Fibroblast of skin of back (primary cell): ENCODE measurements around the gene MMAB. TPM values are rescaled to one million over a fixed set of nuclear protein-coding genes. Genes with fewer than 3 reads are reported as not detected.
"Not testable (repeated sequence)": the region's sequence is repeated elsewhere in the genome, so short reads cannot be mapped to it uniquely, and the experiment has no call there.

Source experiments
- DNase-seq: peaks from one replicate; pipeline ENCODE4 v3.0.0-alpha.2; 2013
- polyA plus RNA-seq, 2 experiments: library from polyadenylated mRNA; unstranded; fragments of 120-200 nt; gene quantifications; one replicate each; pipeline ENCODE4 v1.2.1, GENCODE V29; 2013; ENCODE audit not compliant: insufficient read length in 2 of 2

Gene MMAB
- polyA plus RNA-seq (2013, experiment 1 of 2; ENCODE audit: insufficient read length), result 20.9 TPM
- polyA plus RNA-seq (2013, experiment 2 of 2; ENCODE audit: insufficient read length), result 22.7 TPM

DNA sequence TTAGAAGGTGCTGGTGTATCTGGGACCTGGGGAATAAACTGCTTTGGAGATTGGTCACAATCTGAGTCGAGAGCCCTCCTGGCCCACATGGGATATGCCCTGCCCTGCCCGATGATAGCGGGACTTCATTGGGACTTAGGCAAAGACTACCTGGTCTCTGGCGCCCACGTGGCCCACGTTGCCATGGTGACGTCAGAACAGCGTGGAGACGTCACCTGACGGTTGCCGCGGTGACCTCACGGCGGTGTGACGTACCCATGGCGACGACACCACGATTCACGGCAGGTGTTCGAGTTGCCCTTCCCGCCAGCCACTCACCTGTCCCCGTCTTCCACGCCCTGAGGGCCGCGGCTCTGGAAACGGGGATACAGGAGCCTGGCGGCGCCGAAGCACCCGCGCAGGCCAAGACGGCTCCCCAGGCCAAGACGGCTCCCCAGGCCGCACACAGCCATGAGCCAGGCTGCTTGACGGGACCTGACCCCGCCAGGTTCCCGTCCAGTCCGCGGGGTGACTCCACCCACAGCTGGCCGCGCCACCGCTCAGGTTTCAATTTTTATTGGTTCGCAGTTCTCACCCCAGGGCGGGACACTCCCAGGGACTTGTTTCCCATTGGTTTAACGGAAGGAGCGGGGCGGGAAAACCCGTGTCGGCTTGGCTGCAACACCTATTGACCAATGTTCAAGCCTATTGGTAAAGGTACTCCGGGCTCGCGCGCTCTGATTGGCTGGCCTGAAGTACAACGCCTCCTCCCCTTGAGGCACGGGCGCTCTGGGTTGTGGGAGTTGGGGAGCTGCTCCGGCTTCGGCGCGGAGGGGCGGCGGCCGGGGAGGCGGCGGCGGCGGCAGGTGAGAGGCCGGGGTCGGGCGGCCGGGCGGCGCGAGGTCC lies at the start of gene MMAB, which contains the start of gene MVK:
TSS of gene MMAB (minus strand) at position 476 of the 885 bp plus-strand sequence. CDS start at position 452, 24 bp downstream.
TSS of gene MVK (plus strand) at position 766 of the 885 bp plus-strand sequence. CDS start 1,029 bp downstream, outside the sequence.
- DNase-seq, result peak; percentile 99

DNA sequence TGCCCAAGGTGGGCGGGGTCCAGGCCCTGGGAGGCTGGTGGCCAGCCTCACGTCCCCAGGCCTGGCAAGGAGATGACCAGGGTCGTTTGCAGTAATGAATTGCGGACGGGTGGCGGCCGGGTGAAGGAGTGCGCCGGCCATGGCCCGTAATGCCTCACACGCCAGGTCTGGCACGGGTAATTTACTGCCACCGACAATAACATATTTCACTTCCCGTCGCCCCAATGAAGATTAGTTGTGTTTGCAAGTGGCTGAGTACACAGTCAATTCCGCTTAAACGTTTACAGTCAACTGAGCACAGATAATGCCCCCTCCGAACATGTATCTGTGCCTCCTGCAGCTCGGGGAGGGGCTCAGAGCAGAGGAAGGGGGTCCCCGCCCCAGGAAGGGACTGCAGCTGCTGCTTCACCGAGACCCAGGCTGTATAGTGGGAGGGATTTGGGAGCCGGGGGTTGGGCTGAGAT lies 48.6 kb upstream of the MMAB start:
- DNase-seq, result no peak

DNA sequence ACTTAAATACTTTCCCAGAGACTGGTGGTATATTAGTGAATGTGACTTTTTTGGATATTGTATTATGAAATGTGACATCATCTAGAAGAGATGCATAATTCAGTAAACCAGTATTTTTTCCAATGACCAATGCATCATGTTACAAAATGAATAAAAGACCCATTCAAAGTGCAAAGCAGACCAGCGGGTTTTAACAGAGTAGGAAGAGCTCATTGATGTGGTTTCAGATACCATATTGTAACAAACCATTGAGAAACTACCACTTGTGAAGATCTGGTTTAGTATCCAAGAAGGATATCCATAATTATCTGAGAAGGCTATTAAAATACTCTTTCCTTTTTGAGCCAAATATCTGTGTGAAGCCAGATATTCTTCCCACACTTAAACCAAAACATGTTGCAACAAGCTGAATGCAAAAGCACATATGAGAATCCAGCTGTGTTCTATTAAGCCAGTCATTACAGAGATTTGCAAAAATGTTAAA lies 47.9 kb upstream of the MMAB start:
- no peak for DNase-seq

DNA sequence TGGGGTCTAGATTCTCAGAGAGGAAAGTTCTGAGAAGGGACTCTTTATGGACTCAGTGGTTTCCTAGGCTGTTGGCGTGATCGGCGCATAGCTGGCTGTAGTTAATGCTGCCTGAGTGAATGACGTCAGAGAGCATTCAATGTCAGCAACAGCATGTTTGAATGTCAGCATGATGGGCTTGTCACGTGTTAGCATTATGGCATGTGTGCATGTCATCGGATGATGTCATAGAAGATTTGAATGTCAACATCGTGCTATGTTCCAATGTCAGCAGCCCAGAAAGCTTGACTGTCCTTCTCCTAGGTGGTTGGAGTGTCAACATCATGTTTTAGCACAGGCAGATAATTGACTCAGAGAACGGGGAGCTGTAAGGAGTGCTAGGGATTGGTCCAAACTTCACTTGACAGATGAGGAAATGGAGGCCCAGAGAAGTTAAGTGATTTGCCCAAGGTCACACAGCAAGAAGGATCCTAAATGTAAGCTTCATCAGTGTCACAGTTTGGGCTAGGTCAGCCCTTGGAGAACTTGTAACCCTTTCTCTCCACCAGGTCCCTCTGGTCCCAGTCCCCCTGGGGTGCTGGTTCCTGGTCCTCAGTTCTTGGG lies 45.8 kb upstream of the MMAB start:
- DNase-seq, result no peak

DNA sequence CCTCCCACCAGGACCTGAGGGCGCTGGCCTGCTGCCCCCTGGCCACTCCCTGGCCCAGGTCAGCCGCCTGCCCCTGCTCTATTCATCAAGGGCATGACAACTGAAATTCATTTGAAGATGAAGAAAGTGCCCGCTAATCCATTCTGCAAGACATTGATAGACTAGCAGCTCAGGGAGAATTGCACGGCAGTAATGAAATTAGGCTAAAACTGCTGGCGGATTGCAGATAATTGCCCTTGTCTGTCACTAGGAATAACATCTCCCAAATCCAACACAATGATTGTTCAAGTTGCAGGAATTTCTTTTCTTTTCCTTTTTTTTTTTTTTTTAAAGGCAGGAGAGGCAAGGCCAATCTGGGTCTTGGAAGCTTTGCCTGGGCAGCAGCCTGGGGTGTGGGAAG lies 44.8 kb upstream of the MMAB start:
- no peak for DNase-seq

DNA sequence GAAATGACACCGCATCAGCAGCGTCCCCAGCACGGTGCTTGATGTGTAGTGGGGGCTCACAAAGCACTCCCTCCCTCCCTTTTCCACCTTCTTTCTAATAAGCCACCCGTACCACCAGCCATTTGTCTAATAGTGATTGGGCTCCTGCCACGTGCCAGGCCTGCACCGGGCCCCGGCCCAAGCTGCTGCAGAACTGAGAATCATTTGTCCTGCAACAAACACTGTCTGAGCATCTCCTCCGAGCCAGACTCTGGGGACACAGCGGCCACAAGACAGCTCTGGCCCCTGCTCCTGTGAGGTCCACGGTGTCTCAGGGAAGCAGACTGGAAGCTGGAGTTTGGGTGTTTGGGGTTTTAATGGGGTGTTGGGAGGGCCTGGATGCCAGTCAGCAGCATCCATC lies 44.2 kb upstream of the MMAB start:
- no peak for DNase-seq

DNA sequence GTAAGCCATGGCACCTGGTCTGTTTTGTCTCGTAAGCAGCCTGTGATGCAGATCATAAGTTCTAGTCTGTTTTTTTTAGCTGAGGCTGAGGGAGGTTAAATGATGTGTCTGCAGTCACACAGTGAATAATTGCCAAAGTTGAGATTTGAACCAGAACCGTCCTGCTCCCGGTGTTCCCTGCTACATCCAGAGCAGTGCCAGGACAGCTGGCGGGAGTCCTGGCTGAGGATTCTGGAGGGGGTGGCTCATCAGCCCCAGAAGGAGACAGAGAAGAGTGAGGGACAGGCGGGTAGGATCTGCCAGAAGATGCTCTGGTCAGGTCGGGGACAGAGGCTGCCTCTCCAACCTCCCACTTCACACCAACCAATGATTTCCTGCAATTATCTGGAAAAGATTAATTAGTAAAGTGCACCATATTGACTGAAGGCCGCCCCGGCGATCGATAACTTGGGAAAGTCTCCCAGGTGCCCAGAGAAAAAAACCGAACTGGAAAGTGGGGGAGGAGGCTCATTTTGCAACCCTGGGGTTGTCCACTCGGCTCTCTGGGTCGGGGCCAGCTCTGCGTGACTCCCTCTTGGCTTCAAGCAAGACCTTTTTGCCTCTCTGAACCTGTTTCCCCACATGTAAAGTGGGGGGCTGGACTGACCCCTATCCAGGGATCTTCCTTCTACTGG lies 42.4 kb upstream of the MMAB start:
- no peak for DNase-seq

DNA sequence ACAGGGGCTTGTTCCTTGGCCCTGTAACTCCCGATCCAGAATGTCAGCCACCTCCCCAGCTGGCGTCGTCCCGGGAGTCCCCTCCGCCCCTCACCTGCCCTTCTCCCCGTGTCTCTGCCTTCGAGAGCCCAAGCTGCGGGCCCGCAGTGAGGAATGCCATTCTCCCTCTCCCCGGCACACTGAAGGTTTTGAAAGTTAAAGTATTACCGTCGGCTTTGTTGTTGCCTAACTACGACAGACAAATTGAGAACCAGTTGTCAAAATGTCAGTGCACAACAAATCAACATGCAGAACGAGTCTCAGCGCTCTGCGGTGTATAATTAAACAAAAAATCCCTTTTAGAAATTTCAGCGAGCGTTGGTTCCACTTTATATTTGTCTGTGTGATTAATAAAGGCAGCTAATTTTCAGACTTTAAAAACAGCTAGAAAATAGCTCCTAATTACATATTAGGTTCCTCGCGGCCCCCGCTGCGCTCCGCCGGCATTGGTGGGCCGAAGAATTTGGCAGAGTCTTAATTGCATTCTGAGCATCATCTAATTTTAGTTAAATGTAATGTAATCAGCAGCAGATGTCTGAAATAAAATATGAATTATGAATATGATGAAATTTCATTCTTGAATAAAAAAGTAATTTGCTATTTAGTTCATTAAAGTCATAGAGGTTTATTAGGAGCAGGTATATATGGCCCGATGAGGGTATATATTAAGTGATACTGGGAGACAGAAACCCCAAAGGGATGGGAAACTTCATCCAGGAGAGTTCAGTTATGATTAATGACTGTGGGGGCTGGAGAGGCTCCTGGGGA lies 40.5 kb upstream of the MMAB start:
- DNase-seq, result no peak

DNA sequence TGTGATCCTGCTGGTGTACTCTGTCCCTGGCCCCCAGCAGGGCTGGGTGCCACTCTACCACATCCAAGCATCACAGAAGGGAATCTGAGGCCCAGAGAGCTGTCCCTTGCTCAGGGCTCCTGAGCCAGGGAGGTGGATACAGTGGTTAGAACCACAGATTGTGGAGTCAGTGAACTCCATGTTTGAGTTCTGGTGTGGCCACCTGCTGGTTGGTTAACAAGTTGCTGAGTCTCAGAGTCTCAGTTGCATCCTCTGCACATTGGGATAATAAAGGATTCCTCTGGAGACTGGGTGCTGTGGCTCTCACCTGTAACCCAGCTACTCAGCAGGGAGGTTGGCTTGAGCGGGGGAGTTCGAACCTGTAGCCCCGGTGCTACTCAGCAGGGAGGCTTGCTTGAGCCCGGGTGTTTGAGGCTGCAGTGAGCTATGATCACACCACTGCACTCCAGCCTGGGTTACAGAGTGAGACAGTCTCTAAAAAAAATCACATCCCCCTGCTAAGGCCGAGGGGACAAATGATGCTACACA lies 39.7 kb upstream of the MMAB start:
- peak; percentile 19 for DNase-seq

DNA sequence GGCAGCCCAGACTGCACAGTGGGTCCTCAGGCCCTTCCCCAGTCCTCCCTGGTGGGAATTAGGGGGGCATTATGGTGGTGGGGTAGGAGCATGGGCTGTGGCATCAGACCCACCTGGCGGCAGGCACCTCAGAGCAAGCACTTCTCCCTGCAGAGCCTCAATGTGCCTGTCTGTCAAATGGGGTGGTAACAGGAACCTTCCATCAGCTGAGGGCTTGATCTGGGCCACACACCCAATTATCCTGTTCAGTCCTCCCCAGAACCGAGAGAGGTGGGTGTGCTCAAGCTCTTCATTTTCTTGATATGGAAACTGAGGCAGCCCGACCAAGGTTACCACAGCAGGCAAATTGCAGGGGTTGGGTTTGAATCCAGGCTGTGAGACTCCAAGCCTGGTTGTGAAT lies 38.7 kb upstream of the MMAB start:
- DNase-seq, result no peak

DNA sequence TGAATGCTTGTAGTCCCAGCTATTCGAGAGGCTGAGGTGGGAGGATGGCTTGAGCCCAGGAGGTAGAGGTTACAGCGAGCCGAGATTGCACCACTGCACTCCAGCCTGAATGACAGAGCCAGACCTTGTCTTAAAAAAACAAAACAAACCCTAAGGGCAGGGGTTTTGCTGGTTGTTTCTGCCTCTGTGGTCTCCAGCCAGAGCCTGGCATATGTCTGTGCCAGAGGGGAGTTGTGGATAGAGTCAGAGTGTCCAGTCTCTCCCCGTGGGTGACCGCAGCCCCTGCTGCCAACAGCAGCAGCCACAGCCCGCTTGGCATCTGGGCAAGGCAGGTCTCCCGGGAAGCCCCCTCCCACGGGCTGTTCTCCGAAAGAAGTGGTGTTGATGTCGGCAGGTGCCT lies 37.9 kb upstream of the MMAB start:
- no peak for DNase-seq

DNA sequence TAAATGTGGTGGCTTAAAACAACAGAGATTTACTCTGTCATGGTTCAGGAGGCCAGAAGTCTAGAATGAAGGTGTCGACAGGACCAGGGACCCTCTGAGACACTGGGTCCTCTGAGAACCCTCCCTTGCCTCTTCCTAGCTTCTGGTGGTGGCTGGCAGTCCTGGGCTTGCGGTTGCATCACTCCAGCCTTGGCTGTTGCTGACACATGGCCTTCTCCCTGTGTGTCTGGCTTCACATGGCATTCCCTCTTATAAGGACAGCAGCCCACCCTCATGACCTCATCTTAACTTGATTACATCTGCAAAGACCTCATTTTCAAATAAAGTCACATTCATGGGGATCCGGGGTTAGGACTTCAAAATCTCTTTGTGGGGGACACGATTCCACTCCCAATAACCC lies 37.2 kb upstream of the MMAB start:
- DNase-seq, result no peak

DNA sequence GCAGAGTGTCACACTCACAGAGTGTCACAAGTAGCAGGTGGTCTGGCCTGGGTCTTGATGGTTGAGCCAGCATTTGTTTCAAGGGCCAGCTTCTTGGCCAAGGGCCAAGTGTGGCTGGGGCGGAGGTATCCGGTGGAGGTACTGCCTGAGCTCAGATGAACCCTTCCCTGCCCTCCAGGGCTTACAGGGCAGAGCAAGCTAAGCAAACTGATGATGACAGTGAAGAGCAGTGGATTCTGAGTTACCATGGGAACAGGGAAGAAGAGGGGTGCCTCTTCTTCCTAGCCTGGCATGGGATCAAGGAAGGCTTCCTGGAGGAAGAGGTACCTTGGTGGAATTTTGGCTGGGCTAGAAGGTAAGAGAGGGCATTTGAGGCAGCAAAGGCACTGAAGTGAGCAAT lies 36.0 kb upstream of the MMAB start:
- DNase-seq, result no peak

DNA sequence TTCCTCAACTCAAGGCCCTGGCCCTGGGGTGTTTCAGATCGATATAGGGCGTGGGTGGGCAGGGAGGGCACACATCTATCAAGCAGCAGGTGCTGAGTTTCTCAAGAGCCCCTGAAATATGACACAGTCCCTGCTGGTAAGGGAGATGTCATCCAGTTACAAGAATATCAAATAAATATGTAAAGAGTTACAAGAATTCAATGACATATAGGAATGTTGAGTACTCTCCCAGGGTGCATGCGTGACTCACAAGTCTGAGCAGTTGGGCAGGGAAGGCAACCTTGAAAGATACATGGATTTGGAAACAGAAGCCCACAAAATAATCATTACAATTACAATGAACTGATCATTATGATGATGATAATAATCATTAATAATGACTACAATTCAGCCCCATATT lies 35.5 kb upstream of the MMAB start:
- no peak for DNase-seq

DNA sequence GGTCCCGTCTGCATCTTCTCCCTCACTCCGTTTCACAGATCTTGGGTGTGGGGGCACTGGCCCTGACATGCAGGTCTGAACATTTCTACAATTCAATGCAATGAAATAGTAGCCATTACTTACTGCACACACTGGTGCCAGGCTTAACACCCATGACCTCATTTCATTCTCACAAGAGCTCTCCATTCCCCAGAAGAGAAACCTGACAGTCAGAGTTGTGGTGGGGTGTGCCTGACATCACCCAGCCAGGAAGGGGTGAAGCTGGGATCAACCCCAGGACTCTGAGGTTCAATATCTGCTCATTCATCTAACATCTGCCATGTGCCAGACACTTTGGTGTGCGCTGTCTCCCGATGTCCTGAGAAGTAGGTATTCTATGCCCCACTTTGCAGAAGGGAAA lies 35.0 kb upstream of the MMAB start:
- DNase-seq, result no peak

DNA sequence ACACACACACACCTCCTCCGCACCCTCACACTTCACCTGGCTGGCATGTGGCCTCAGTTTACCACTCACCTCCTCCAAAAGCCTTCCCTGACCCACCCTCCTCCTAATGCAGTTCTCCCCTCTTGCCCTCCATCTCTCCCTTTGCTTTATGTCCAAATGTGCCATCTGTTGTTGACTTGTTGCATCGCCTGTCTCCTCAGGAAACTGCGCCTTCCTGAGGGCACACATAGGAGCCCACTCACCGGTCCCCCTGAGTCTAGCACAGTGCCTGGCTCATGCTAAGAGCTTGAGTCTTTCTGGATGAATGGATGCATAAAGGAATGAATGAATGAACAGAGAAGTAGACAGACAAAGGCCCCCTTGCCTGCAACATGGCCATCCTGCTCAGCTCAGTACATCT lies 34.3 kb upstream of the MMAB start:
- DNase-seq, result no peak

DNA sequence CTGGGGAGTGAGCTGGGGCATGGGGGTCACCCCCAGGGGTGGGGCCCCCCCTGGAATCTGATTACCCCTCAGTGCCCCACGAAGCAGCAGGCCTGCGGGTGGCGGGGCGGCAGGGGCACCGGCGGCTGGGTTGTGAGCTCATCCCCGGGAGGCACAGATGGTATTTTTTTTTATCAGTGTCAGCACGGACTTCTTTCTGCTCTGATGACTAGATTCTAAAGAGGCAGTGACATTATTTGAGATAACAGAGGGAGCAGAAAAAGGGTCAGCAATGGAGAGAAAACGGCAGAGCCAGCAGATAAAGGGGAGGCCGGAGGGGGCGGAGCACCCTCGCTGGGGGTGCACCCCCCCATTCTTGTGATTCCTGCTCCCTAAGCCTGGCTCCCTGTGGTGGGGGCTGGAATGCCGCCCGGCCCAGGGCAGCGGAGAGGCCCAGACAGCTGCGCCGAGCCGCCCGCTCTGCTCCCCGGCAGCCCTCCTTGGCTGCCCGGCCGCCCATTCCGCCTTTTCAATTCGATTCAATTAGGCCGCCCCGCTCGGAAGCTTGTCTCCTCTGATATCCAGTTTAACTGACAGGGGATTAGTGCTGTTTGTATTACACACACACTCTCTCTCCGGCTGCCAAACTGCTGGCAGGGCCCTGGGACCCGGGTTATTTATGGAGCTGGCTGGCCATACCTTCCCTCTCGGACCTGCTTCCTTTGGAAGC lies 33.2 kb upstream of the MMAB start:
- DNase-seq, result no peak

DNA sequence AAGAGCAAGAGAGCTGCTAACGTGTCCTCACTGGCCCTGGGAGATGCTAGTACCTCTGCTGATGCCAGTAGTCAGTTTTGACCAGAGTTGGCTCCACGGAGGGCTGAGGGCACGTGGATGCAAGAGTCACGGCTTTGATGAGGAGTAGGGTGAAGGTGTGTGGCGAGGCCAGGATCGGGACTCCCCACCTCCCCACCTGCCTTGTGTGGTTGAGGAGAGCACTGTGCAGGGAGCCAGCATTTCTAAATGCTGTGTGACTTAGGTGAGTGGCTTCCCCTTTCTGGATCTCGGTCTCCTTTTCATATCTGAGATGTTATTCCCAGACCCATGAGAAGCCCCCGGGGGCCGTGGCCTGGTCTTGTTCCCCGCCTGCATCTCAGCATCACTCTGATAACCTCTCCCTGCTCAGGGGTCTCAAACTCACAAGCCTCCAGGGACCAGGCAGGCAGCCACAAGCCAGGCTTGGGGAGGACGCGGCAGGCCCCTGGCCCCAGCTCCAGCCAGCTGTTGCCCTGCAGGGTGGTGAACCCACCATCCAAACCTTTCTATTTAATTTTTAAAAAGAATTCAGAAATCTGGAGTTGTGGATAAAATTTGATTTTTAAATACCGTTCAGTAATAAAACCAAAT lies 32.4 kb upstream of the MMAB start:
- DNase-seq, result no peak

DNA sequence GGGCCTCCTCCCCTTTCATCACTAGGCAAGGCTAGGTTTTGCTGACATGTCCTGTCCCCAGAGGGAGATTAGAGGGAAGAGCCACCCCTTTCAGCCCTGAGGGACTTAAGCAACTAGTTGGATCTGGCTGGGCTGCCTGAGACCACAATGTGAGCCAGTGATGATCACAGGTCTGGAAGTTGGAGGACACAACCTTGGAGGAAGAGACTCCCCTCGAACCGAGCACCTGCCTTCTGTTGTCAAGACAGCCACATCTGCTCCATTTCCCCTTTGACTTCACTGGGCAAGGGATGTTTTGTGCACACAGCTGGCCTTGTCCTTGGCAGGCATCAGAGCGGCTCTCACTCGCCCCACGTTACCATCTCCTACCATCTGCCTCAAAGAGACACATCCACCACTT lies 31.7 kb upstream of the MMAB start:
- DNase-seq, result no peak

DNA sequence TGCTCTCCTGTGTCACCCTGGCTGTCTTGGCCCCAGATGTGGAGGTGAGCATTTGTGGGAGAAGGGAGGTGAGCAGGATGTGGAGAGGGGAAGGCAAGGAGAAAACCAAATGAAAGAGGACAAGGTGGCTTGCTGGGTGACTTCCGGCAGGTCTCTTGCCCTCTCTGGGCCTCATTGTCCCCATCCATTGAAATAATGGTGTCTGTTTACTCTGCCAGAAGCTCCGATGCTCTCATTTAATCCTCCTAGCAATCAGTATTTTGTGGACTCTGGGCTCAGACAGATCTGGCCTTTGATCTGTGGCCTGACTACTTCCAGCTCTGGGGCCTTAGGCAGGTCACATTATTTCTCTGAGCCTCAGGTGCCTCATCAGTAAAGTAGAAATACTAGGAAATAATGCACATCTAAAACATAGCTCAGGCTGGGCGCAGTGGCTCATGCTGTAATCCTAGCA lies 30.9 kb upstream of the MMAB start:
- no peak for DNase-seq

DNA sequence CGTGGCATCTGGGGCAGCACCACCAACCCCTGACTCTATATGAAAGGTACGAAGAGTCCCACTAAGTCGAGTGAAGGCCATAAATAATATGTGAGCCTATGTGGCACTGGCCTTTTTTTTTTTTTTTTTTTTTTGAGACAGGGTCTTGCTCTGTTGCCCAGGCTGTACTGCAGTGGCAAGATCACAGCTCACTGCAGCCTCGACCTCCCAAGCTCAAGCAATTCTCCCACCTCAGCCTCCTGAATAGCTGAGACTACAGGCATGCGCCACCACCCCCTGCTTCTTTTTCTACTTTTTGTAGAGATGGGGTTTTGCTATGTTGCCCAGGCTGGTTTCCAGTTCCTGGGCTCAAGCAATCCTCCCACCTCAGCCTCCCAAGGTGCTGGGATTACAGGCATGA lies 28.8 kb upstream of the MMAB start:
- not testable (repeated sequence) for DNase-seq
